ENCODE measurements around the gene LHX1.

The LHX1 gene

GRCh38 chr17:36922175-36922574 lies 15.1 kb upstream of the LHX1 start:
- ATAC-seq, result no peak

- ATAC-seq, result no peak
These were observed 13.5 kb upstream of the LHX1 start for GRCh38 chr17:36923814-36924221.

GRCh38 chr17:36926226-36926625 lies 11.0 kb upstream of the LHX1 start:
- ATAC-seq, result no peak

GRCh38 chr17:36926701-36927100 lies 10.6 kb upstream of the LHX1 start:
- no peak for ATAC-seq

- no peak for ATAC-seq
These were observed 8.6 kb upstream of the LHX1 start for GRCh38 chr17:36928471-36929345.

GRCh38 chr17:36929851-36930582 lies 7.3 kb upstream of the LHX1 start:
- no peak for ATAC-seq

- no peak for ATAC-seq
These were observed 6.7 kb upstream of the LHX1 start for GRCh38 chr17:36930583-36930900.

GRCh38 chr17:36931096-36931696 lies 6.1 kb upstream of the LHX1 start:
- ATAC-seq, result no peak

- no peak for ATAC-seq
These were observed 5.4 kb upstream of the LHX1 start for GRCh38 chr17:36931697-36932382.

- no peak for ATAC-seq
These were observed 4.9 kb upstream of the LHX1 start for GRCh38 chr17:36932383-36932693.

- ATAC-seq, result no peak
These were observed 4.4 kb upstream of the LHX1 start for GRCh38 chr17:36932694-36933511.

GRCh38 chr17:36933512-36934143 lies 3.6 kb upstream of the LHX1 start:
- no peak for ATAC-seq

- ATAC-seq, result no peak
These were observed 3.1 kb upstream of the LHX1 start for GRCh38 chr17:36934144-36934691.

- no peak for ATAC-seq
These were observed 2.3 kb upstream of the LHX1 start for GRCh38 chr17:36934692-36935630.

GRCh38 chr17:36935671-36936454 lies 1.4 kb upstream of the LHX1 start:
- no peak for ATAC-seq

GRCh38 chr17:36936455-36937000 lies 747 bp upstream of the LHX1 start:
- ATAC-seq, result no peak

GRCh38 chr17:36937959-36938565 lies 787 bp downstream of the LHX1 start:
- peak in 1 of 2 donors; percentile 35 for ATAC-seq

- ATAC-seq, result no peak
These were observed 1.3 kb downstream of the LHX1 start for GRCh38 chr17:36938566-36939051.

Data from activated CD4-positive, CD25-positive, alpha-beta regulatory T cell treated with anti-CD3 and anti-CD28 coated beads, Interleukin-2, amount 50 U/mL, for 24 hours (primary cell).